HG02759 (cell line): ENCODE data around the gene TXNRD1.

Experiments
- ATAC-seq: cut with Tn5 transposase; IDR thresholded peaks from one replicate; pipeline ENCODE4 v1.9.1; 2021; ENCODE audit warnings: mild to moderate bottlenecking, moderate library complexity; ENCODE audit not compliant: unreplicated experiment

The TXNRD1 gene

GRCh38 chr12:104347374-104348075, 131.9 kb downstream of the TXNRD1 start:
- no peak for ATAC-seq

DNA sequence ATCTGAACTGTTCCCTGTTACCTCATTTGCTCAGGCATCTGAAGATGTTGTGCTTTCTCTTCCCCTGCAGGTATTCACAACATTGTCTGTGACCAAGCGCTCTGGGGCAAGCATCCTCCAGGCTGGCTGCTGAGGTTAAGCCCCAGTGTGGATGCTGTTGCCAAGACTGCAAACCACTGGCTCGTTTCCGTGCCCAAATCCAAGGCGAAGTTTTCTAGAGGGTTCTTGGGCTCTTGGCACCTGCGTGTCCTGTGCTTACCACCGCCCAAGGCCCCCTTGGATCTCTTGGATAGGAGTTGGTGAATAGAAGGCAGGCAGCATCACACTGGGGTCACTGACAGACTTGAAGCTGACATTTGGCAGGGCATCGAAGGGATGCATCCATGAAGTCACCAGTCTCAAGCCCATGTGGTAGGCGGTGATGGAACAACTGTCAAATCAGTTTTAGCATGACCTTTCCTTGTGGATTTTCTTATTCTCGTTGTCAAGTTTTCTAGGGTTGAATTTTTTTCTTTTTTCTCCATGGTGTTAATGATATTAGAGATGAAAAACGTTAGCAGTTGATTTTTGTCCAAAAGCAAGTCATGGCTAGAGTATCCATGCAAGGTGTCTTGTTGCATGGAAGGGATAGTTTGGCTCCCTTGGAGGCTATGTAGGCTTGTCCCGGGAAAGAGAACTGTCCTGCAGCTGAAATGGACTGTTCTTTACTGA, 132.9 kb downstream of the TXNRD1 start:
- ATAC-seq, result no peak

- no peak for ATAC-seq
Measured at GRCh38 chr12:104348994-104349494, 133.5 kb downstream of the TXNRD1 start.

DNA sequence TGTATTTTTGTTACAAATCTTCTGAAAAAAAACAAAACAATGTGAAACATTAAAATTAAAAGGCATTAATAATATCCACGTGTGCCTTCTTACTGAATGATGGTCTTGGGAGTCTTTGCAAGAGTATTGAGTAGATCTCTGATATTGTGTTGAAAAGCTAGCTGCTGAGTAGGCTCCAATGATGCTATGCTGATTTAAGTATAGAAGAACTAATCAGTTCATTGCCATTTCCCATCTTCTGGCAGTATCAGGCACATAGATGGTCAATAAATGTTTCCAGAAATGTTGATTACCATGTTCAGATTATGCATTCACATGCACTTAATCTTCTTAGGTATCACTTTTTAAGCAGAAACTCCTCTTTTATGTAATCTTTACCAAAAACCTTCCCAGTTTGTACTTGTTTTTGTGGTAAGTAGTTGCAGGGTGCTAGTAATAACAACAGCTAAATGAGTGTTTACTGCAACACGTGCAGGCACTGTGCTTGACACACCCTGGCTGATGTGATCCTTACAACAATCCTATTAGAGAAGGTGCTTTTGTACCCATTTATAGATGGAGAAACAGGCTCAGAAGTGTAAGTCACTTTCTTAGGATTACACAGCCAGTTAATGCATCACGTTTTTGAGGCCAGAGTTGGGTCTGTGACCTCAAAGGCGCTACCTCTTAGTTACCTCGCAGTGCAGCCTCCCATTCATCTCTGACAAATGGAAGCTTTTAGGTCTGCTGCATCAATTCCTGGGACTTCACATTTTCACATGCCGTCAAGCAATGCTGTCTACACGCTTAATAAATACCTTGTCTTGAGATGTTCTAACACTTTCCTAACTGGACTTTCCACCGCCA, 134.9 kb downstream of the TXNRD1 start:
- no peak for ATAC-seq

- no peak for ATAC-seq
Measured at GRCh38 chr12:104351057-104351983, 135.7 kb downstream of the TXNRD1 start.

DNA sequence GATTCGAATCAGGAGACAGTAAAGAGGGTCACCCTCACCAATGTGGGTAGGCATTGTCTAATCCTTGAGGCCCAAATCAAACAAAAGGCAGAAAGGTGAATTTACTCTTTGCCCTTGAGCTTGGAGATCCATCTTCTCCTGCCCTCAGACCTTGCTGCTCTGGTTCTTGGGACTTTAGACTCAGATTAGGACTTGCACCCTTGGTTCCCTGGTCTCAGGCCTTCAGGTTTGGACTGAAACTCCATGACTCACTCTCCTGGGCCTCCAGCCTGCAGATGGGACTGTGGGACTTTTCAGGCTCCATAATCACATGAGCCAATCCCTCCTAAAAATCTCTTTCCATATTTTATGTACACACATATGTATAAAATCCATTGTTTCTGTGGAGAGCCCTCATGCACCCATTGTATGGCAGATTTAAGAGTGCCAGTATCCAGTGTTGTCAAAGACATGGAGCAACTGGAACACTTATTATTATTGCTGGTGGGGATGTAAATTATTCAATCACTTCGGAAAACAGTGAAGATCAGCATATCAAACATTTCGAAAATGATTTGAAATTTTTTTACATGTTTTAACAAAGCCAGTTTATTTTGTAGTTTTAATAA, 136.6 kb downstream of the TXNRD1 start:
- ATAC-seq, result no peak

GRCh38 chr12:104353012-104353981, 137.7 kb downstream of the TXNRD1 start:
- no peak for ATAC-seq

DNA sequence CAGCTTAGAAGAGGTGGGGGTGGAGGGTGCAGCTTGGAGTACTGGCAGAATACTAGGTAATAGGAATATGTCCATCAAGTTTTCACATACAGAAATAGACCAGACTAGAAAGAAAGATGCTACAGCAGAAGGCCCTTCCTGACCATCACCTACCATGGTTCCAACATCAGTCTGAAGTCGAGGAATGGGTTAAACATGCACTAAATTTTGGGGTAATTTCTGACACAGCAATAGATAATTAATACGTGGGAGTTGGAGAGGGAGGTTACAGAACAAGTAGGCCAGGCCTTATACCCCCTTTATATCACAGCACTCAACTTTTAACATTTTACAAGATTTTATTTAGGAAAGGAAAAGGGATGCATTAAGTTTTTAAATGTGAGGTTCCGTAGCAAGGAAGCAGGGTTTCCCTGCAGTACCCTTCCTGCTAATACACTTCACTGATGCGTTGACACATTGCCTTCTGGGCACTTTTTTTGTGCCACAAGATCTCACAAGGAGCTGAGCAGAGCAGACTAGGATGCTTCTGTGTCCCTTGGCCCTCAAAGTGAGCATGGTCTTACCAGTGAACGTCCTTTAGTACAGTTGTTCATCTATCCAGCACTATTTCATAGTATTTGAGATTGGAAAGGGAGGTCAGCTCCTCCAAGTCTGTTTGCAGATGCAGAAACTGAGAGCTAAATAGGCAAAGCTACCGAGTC, 138.7 kb downstream of the TXNRD1 start:
- no peak for ATAC-seq

GRCh38 chr12:104354868-104355570, 139.4 kb downstream of the TXNRD1 start:
- no peak for ATAC-seq

DNA sequence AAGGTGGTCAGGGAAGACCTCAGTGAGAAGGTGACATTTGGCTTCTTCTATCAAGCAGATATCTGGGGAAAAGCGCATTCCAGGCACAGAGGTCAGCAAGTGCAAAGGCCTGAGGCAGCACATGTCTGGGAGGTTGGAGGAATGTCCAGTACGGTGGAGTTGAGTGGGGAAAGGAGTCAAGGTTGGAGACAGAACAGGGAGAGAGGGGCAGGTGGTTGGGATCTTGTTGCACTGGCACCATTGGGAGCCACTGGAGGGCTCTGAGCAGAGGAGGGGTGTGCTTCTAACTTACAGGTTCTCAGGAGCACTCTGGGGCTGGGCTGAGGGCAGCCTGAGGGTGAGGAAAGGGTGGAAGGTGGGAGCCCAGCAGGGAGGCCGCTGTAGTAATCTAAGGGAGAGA, 140.1 kb downstream of the TXNRD1 start:
- no peak for ATAC-seq

DNA sequence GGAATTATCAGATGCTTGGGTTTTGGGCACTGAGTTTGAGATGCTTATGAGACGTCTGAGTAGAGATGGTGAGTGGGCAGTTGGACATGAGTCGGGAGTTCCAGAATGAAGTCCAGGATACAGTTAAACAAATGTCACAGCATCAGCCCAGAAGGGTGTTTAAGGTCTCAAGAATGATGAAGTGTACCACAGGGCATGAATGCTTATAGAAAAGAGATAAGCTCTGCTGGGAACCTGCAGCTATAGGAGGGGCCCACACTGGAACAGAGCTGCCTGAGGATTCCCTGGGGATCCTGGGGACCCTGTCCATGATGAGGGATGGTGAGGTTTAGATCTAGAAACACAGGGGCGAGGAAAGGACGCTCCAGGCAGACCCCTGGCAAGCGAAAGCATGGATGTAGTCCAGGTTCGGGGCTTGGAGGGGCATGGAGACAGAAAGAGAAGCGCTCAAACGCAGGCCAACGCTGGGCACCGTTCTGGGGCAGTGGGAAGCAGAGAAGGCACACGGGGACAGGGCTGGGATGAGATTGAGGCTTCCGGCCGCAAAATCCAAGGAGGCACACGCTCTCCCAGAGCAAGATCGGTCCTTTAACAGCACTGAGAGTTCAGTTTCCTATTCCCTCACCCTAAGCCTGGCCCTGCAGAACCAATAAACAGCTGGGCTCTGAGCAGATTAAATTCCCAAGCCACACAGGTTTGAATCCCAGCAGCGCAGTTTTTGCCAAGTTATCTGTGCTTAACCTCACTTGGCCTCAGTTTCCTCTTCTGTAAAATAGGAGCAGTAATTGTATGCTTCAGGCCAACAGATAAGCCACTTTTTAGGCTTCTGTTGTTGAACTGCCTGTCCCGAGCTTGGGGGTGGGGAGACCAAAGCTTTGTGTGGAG, 140.9 kb downstream of the TXNRD1 start:
- no peak for ATAC-seq

GRCh38 chr12:104357421-104357952, 141.9 kb downstream of the TXNRD1 start:
- no peak for ATAC-seq

DNA sequence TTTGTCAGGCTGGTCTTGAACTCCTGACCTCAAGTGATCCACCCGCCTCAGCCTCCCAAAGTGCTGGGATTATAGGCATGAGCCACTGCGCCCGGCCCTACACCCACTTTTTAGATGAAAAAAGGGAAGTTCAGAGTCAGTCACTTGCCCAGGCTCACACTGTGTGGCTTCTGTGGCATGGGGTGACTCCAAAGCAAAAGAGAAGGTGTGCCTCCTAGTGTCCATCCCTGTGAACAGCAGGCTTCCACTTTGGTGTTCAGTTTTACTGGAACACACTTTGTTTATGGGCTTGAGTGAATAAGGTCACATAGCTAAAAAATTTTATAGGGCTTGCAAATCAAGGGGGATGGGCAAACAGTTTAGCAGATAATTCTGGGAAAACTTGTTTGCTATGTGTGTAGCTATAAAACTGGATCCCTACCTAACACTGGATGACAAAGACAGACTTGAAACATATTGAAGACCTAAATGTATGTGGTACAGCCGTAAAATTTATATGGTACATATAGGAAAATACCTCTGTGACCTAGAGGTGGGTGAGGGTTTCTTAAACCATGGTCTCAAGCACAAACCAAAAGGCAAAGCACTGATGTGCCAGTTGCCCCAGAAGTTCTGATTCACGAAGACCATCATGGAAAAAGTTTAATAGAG, 142.9 kb downstream of the TXNRD1 start:
- peak; percentile 80 for ATAC-seq

- ATAC-seq, result no peak
Measured at GRCh38 chr12:104359216-104359615, 143.6 kb downstream of the TXNRD1 start.

GRCh38 chr12:104360157-104360556, 144.6 kb downstream of the TXNRD1 start:
- ATAC-seq, result no peak
